ENCODE measurements around the gene ATXN10.

DNA sequence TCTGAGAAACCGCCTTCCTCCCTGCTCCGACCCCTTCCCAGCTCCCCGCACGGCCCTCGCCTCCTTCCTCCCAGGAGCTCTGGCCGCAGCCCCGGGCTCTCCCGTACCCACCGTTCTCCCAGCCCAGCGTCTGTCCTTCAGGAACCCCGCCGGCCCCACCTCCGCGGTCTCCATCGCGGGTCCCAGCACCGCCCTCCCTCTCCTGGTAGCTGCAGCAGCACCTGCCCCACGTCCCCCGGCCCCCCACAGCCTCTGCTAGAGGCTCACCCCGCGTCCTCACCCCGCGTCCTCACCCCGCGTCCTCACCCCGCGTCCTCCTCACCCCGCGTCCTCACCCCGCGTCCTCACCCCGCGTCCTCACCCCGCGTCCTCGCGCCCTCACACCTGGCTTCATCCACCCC is 219.4 kb downstream of the ATXN10 start:
- TF ChIP-seq, protein P1, sequence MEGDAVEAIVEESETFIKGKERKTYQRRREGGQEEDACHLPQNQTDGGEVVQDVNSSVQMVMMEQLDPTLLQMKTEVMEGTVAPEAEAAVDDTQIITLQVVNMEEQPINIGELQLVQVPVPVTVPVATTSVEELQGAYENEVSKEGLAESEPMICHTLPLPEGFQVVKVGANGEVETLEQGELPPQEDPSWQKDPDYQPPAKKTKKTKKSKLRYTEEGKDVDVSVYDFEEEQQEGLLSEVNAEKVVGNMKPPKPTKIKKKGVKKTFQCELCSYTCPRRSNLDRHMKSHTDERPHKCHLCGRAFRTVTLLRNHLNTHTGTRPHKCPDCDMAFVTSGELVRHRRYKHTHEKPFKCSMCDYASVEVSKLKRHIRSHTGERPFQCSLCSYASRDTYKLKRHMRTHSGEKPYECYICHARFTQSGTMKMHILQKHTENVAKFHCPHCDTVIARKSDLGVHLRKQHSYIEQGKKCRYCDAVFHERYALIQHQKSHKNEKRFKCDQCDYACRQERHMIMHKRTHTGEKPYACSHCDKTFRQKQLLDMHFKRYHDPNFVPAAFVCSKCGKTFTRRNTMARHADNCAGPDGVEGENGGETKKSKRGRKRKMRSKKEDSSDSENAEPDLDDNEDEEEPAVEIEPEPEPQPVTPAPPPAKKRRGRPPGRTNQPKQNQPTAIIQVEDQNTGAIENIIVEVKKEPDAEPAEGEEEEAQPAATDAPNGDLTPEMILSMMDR (conservative IDR thresholded peaks at IDR 0.05 in 1 of 2, IDR thresholded peaks at IDR 0.05 in 1 of 2; ENCODE audit: low read depth in 1 of 2, low read length in 2 of 2) = no peak
- no peak for TF ChIP-seq EZH2 (IDR thresholded peaks at IDR 0.05; ENCODE audit: low read length, missing control alignments)

Measured in fibroblast of lung (primary cell).